Adipocyte (in vitro differentiated cells): Measurements from ENCODE around the gene MINK1.
"Not testable (repeated sequence)": the region's sequence is repeated elsewhere in the genome, so short reads cannot be mapped to it uniquely, and the experiment has no call there.

Experiments
- DNase-seq: peaks from one replicate; pipeline ENCODE4 v3.0.0-alpha.2; 2015; ENCODE audit warnings: low read depth
- H3K27me3 ChIP-seq: replicated peaks from 2 replicates; pipeline ENCODE4 v1.7.0; 2013; ENCODE audit warnings: mild to moderate bottlenecking, low read length, moderate library complexity; ENCODE audit not compliant: control insufficient read depth, insufficient read depth
- H3K36me3 ChIP-seq: 2 replicates; pipeline ENCODE4 v1.7.0; 2013; ENCODE audit warnings: low read length, mild to moderate bottlenecking, moderate library complexity; ENCODE audit not compliant: control insufficient read depth, insufficient read depth, severe bottlenecking
- H3K4me1 ChIP-seq: 2 replicates; pipeline ENCODE4 v1.7.0; 2013; ENCODE audit warnings: mild to moderate bottlenecking, low read length, moderate library complexity; ENCODE audit not compliant: control insufficient read depth, insufficient read depth
- H3K4me3 ChIP-seq: 2 replicates; pipeline ENCODE4 v1.7.0; 2013; ENCODE audit warnings: mild to moderate bottlenecking, low read length, moderate library complexity
- H3K9ac ChIP-seq: 2 replicates; pipeline ENCODE4 v1.7.0; 2013; ENCODE audit warnings: mild to moderate bottlenecking, low read length, moderate library complexity
- H3K9me3 ChIP-seq: 2 replicates; pipeline ENCODE4 v1.7.0; 2013; ENCODE audit warnings: mild to moderate bottlenecking, low read length, moderate library complexity; ENCODE audit not compliant: control insufficient read depth

Gene MINK1

GRCh38 chr17:4861052-4861451 is 27.9 kb downstream of the MINK1 start:
- no peaks in the 10 kb centered on the region for H3K9me3 ChIP-seq
- H3K4me3 ChIP-seq, result no peak overlapping the region
- no peak for DNase-seq
- H3K4me1 ChIP-seq, result peaks cover 10% of the 10 kb centered on the region
- no peaks in the 10 kb centered on the region for H3K27me3 ChIP-seq
- no peak overlapping the region for H3K9ac ChIP-seq
- H3K36me3 ChIP-seq, result peaks cover 10% of the 10 kb centered on the region

DNA sequence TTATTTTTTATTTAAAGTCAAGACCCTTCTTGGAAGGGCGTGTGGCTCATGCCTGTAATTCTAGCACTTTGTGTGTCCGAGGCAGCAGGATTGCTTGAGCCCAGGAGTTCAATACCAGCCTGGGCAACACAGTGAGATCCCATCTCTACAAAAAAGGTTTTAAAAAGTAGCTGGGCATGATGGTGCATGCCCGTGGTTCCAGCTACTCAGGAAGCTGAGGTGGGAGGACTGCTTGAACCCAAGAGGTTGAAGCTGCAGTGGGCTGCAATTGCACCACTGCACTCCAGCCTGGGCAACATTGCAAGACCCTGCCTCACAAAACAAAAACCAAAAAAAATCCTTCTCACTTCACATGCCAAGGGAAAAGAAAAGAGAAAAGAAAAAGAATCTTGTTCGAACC is 29.6 kb downstream of the MINK1 start:
- H3K4me3 ChIP-seq, result no peak overlapping the region
- H3K9ac ChIP-seq, result no peak overlapping the region
- peaks cover 6% of the 10 kb centered on the region for H3K36me3 ChIP-seq
- no peaks in the 10 kb centered on the region for H3K9me3 ChIP-seq
- peaks cover 10% of the 10 kb centered on the region for H3K4me1 ChIP-seq
- no peak for DNase-seq
- H3K27me3 ChIP-seq, result no peaks in the 10 kb centered on the region

DNA sequence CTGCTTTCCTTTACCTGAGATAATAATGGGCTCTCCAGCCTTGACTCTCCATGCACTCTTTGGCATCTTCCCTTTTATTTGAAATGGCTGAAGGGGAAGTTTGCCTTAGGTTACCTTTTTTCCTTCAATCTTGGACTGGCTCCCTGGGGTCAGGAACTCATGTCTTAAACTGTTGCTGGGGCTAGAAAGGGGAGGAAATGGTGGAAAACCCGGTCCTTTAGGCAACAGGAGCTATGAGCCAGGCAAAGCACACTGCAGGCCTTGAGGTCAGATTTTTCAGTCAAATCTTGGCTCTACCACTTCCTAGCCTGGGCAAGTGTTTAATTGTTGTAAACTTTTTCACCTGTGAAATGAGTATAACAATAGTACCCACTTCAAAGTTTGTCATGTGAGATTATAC is 30.2 kb downstream of the MINK1 start:
- Histone ChIP-seq H3K9me3 (no peaks in the 10 kb centered on the region), H3K9ac (no peak overlapping the region), H3K4me1 (peaks cover 10% of the 10 kb centered on the region), H3K4me3 (no peak overlapping the region), H3K27me3 (no peaks in the 10 kb centered on the region), H3K36me3 (peaks cover 6% of the 10 kb centered on the region)
- no peak for DNase-seq

DNA sequence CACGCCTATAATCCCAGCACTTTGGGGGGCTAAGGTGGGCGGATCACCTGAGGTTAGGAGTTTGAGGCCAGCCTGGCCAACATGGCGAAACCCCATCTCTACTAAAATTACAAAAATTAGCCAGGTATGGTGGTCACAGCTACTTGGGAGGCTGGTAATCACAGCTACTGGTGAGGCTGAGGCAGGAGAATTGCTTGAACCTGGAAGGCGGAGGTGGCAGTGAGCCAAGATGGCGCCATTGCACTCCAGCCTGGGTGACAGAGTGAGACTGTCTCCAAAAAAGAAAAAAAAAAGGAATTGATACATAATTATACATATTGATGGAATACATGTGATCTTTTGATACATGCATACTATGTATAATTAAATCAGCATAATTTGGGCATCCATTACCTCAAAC is 34.4 kb downstream of the MINK1 start:
- not testable (repeated sequence) for H3K4me1 ChIP-seq, H3K4me3 ChIP-seq, H3K9me3 ChIP-seq, DNase-seq, H3K36me3 ChIP-seq, H3K27me3 ChIP-seq, H3K9ac ChIP-seq

DNA sequence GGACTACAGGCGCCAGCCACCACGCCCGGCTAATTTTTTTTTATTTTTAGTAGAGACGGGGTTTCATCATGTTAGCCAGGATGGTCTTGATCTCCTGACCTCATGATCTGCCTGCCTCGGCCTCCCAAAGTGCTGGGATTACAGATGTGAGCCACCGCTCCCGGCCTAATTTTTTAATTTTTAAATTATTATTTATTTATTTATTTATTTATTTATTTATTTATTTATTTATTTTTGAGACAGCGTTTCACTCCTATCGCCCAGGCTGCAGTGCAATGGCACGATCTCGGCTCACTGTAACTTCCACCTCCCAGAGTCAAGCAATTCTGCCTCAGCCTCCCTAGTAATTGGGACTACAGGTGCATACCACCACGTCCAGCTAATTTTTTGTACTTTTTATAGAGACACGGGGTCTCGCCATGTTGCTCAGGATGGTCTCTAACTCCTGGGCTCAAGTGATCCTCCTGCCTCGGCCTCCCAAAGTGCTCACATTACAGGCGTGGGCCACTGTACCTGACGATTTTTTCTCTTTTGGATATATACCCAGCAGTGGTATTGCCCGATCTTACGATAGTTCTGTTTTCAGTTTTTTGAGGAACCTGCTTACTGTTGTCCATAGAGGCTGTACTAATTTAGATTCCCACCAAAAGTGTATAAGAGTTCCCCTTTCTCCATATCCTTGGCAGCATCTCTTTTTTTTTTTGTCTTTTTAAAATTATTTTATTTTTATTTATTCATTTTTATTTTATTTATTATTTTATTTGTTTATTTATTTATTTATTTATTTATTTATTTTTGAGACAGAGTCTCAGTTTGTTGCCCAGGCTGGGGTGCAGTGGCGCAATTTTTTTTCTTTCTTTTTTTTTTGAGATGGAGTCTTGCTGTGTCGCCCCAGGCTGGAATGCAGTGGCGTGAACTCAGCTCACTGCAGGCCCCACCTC is 36.2 kb downstream of the MINK1 start:
- H3K9ac ChIP-seq, H3K9me3 ChIP-seq, DNase-seq, H3K4me3 ChIP-seq, H3K4me1 ChIP-seq, H3K36me3 ChIP-seq, H3K27me3 ChIP-seq: not testable (repeated sequence)

GRCh38 chr17:4870855-4871254 is 37.7 kb downstream of the MINK1 start:
- no peaks in the 10 kb centered on the region for H3K9me3 ChIP-seq
- H3K9ac ChIP-seq, result no peak overlapping the region
- no peaks in the 10 kb centered on the region for H3K4me1 ChIP-seq
- H3K4me3 ChIP-seq, result no peak overlapping the region
- H3K36me3 ChIP-seq, result no peaks in the 10 kb centered on the region
- DNase-seq, result no peak
- no peaks in the 10 kb centered on the region for H3K27me3 ChIP-seq

DNA sequence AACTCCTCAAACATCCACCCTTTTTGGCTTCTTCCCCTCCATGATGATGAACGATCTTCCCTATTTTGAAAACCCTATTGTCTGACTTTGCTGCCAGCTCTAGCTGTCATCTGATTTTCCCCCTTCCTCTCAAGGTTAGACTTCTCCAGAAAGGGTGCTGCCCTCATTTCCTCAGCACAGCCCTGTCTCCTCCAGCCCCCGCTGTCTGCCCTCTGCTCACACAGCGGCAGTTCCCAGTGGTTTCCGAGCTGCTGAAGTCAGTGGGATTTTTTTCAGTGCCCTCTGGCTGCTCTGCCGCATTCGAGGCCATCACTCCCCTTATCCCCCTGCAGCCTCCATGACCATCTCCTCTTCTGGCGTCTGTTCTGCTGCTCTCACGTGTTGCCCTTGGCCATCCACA is 39.6 kb downstream of the MINK1 start:
- no peak overlapping the region for H3K4me3 ChIP-seq
- DNase-seq, result no peak
- no peaks in the 10 kb centered on the region for H3K36me3 ChIP-seq
- H3K27me3 ChIP-seq, result no peaks in the 10 kb centered on the region
- H3K9me3 ChIP-seq, result no peaks in the 10 kb centered on the region
- H3K9ac ChIP-seq, result no peak overlapping the region
- no peaks in the 10 kb centered on the region for H3K4me1 ChIP-seq

DNA sequence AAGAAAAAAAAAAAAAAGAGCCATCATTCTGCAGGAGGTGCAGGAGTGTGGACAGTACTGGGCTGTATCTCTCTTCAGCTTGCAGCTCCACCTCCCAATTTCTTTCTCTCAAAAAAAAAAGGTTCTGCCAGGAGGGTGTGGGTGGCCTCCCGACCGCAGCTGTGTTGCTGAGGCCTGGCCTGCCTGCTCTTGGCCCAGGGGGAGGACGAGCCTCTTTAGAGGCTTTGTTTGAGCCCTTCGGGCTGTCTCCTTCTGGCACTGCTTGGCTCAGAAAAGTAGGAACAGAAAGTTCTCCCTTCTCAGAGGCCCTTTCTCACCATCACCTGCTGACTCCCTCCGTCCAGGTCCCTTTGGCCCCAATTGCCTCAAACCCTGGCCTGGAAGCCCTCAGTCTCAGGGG is 43.9 kb downstream of the MINK1 start:
- no peaks in the 10 kb centered on the region for H3K27me3 ChIP-seq
- H3K9me3 ChIP-seq, result no peaks in the 10 kb centered on the region
- H3K4me1 ChIP-seq, result peaks cover 7% of the 10 kb centered on the region
- peaks cover 21% of the 10 kb centered on the region for H3K36me3 ChIP-seq
- no peak overlapping the region for H3K9ac ChIP-seq
- DNase-seq, result no peak
- no peak overlapping the region for H3K4me3 ChIP-seq

DNA sequence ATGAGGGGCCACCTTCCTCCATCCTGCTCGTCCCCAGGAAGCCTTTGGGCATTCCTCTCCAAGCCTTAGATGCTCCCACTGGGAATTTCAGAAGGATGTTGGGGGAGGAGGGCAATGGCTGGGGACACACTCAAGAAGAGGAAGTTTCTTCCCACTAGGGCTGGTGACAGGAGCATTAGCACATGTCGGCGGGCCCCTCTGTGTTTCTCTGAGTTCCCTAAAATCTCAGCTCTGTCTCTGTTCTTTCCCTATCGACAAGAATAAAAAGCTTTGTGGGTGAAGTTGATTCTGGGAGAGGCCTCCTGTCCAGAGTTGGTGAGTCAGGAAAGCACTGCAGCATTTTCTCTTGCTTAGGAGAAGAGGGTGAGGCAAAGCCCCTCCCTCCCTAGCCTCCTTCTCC is 46.5 kb downstream of the MINK1 start:
- Histone ChIP-seq H3K36me3 (peaks cover 26% of the 10 kb centered on the region), H3K4me1 (peaks cover 7% of the 10 kb centered on the region), H3K27me3 (no peaks in the 10 kb centered on the region), H3K9me3 (no peaks in the 10 kb centered on the region), H3K9ac (no peak overlapping the region), H3K4me3 (no peak overlapping the region)
- DNase-seq, result no peak

GRCh38 chr17:4880857-4881256 is 47.7 kb downstream of the MINK1 start:
- Histone ChIP-seq H3K27me3 (no peaks in the 10 kb centered on the region), H3K4me1 (peaks cover 7% of the 10 kb centered on the region), H3K9me3 (no peaks in the 10 kb centered on the region), H3K36me3 (peaks cover 39% of the 10 kb centered on the region), H3K9ac (no peak overlapping the region), H3K4me3 (no peak overlapping the region)
- DNase-seq, result no peak

DNA sequence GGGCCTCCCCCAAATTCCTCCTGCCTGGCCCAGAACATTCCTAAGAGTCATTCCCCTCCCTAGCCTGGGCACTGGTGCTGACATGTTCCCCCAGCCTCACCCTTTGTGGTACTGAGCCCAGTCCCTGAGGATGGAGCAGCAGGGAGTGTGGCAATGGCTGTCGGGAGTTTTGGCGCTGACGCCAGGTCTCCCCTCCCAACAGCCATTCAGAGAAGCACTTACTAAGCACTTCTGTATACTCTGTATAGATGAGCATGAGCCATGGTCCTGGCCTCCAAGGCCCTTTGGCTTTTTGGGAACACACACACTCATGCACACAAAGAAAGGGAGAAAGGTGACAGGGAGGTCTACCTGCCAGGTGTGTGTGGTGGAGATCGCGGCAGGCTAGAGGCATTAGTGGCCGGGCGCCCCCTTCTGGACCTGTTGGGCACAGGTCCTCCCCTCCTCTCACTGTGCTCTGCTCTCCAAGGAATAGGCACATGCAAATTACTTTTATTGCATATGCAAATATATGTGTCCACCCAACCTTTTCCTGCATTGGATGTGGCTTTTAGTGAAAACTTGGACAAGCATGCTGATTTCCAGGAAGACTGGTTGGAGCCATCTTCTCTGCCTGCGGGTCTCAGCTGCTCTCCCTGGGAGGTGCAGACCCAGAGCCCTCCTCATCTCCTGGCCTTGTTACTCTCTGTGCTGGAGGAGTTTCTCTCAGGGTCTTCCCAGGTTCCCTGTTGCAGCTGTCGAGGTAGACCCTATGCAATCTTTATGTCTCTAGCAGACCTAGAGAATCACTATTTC is 48.8 kb downstream of the MINK1 start:
- Histone ChIP-seq H3K4me3 (no peak overlapping the region), H3K4me1 (peaks cover 7% of the 10 kb centered on the region), H3K27me3 (no peaks in the 10 kb centered on the region), H3K9me3 (no peaks in the 10 kb centered on the region), H3K9ac (no peak overlapping the region), H3K36me3 (peaks cover 50% of the 10 kb centered on the region)
- DNase-seq, result peak; percentile 66
